NCI-H774 (cell line): ENCODE measurements around the gene HS3ST6.
A peak's percentile ranks its signal among the peaks of the same experiment; 100 is the strongest.
"Not testable (repeated sequence)": the region's sequence is repeated elsewhere in the genome, so short reads cannot be mapped to it uniquely, and the experiment has no call there.

ENCODE experiments used
- DNase-seq: peaks from one replicate; lab custom pipeline; 2025; lab: John Stamatoyannopoulos, UW

HS3ST6 gene

GRCh38 chr16:1926271-1926670 lies 8.1 kb upstream of the HS3ST6 start:
- DNase-seq: no peak

GRCh38 chr16:1924095-1924494 lies 5.9 kb upstream of the HS3ST6 start:
- no peak for DNase-seq

GRCh38 chr16:1923299-1924034 lies 5.3 kb upstream of the HS3ST6 start:
- DNase-seq: no peak

- no peak for DNase-seq
Observed at GRCh38 chr16:1922357-1922756, 4.1 kb upstream of the HS3ST6 start.

- peak; percentile 21 for DNase-seq
Observed at GRCh38 chr16:1920727-1921171, 2.5 kb upstream of the HS3ST6 start.

GRCh38 chr16:1920122-1920521 lies 1.9 kb upstream of the HS3ST6 start:
- DNase-seq: not testable (repeated sequence)

GRCh38 chr16:1919327-1919998 lies 1.2 kb upstream of the HS3ST6 start:
- DNase-seq: no peak

- no peak for DNase-seq
Observed at GRCh38 chr16:1917665-1918350, 407 bp downstream of the HS3ST6 start.

- no peak for DNase-seq
Observed at GRCh38 chr16:1917056-1917664, 1.1 kb downstream of the HS3ST6 start.

- DNase-seq: no peak
Observed at GRCh38 chr16:1916640-1916990, 1.6 kb downstream of the HS3ST6 start.

GRCh38 chr16:1915732-1916639 lies 2.2 kb downstream of the HS3ST6 start:
- DNase-seq: no peak

- DNase-seq: no peak
Observed at GRCh38 chr16:1914988-1915387, 3.2 kb downstream of the HS3ST6 start.

GRCh38 chr16:1914084-1914608 lies 4.1 kb downstream of the HS3ST6 start:
- no peak for DNase-seq

GRCh38 chr16:1913327-1914083 lies 4.7 kb downstream of the HS3ST6 start:
- DNase-seq: peak; percentile 20

GRCh38 chr16:1912215-1912543 lies 6.0 kb downstream of the HS3ST6 start:
- DNase-seq: no peak

GRCh38 chr16:1911467-1912214 lies 6.6 kb downstream of the HS3ST6 start:
- no peak for DNase-seq

- no peak for DNase-seq
Observed at GRCh38 chr16:1909561-1910231, 8.5 kb downstream of the HS3ST6 start.

- DNase-seq: no peak
Observed at GRCh38 chr16:1908983-1909382, 9.2 kb downstream of the HS3ST6 start.

- no peak for DNase-seq
Observed at GRCh38 chr16:1908184-1908583, 10.0 kb downstream of the HS3ST6 start.
